ENCODE results near the gene UBAC2.

Gene UBAC2

DNA sequence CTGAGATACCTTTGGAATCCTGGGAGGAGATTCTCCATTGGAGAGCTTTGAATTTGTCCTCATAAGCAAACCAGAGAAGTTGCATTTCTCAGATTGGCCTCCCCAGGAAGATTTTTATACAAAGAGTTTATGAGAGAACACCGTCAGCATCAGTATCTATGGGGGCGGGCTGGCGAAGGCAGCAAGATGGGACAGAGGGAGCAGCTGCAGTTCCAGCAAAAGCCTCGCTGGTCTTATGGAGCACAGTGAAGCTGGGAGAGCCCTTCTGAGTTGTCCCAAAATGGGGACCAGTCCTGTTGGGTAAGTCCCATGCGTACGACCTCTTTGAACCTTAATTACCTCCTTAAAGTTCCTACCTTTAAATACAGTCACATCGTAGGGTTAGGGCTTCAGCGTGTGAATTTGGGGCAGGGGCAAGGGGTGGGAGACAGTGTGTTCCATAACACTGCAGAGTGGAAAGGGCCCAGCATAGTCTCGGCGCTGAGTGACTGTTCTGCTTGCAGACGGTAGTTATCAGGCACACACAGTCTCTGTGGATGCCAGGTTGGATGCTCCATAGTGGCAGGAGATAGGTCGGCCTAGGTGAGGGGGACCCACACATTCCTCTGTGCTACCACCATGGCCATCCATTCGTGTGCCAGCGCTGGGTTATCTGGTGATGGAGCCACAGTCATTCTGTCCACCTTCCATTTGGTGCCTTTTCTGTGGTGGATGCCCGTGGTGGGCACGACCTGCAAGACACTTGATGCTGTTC, 141.5 kb downstream of the UBAC2 start:
- DNase-seq (ENCODE audit: low read depth): no peak

DNA sequence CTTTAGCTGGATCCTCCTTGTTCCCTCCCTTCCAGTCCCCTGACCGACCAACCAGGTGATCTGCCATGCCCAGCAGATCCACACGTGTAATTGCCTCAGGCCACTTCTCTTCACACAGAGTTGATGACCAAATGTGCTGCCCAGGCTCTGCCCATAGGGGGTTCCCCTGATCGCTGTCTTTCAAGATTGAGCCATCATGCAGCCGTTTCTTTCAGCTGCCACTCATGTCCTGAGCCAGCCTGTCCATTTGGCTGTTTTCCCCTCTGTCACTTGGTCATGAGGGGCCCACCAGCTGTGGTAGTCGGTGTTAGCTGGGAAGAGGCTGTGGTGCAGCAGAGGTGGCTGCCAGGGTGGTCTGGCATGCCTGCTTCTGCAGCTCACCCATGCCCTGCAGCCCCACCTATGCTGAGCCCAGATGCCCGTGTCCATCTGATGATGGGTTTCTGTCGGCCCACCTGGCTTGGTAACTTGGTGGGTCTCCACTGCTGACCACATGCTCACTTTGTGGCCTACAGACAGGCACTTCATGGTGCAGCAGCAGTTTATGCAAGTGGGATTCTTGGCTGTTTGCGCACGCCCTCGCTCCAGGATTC, 142.2 kb downstream of the UBAC2 start:
- no peak for DNase-seq (ENCODE audit: low read depth)

DNA sequence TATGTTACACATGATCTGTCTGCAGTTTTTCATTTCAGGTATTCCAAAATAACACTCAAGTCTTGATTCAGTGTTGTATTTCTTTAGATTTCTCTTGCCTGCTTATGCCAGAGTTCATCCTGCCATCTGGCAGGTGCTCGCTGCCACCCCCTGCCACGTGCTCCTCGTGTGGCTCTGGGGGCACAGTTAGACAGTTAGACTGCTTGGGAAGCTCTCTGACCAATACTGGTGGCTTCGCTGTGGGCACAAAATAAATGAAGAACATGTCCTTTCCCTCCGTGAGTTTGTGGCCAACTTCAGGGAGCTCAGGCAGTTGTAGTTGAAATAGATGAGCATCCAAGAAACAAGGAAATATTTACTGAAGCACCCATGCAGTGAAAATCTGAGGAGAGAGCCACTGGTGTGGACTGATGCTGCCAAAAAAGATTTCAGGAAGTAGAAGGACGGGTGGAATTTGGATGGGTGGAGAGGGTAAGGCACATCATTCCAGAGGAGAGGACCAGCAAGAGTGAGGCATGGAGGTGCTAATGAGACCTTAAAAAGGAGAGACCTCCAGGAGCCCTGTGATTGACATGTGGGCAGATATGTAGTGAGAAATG, 144.1 kb downstream of the UBAC2 start:
- DNase-seq (ENCODE audit: low read depth): no peak

DNA sequence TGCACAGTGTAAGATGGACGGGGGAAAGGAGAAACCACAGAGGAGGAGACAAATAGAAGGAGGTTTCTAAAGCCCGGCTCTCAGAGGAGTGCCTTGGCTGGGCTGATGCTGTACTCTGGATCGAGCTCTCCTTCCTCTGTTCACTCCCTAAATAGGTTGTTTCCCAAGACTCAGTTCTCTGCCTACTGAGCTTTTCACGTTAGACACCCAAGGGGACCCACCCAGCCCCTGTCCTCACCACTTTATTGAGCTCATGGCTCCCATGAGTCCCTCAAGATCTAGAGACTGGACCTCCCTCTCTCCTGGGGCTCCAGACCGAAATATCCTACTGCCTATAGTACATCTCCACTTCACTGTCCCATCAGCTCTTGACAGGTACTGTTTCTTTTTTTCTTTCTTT, 144.7 kb downstream of the UBAC2 start:
- DNase-seq (ENCODE audit: low read depth): no peak

DNA sequence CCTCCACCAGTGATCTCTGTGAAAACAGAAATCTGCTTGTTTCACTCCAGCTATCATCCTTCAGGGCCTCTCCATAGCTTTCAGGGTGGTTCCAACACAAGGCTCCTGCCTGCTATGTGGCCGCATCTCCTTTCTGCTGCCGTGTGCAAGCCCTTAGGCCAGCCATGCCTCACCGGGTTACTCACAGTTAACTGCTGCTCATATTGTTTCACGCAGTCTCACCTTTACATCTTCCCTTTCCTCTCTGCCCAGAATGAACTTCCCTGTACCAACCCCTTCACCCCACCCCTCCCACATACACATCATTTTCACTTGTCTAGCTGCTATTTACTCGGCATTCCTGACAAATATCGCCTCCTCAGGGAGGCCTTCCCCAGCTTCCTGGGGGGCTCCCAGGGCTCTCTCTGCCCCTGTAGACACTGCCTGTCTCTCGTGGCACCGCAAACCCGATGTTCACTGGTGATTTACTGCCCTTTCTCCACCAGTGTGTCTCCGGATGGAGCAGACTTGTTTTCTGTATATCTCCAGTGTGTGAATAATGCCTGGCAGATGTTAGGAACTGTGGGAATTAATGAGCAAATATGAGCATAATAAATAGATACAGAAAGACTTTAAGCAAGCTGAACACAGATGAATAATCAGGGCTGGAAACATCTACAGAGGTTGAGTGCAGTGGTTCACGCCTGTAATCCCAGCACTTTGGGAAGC, 145.8 kb downstream of the UBAC2 start:
- DNase-seq (ENCODE audit: low read depth): no peak

DNA sequence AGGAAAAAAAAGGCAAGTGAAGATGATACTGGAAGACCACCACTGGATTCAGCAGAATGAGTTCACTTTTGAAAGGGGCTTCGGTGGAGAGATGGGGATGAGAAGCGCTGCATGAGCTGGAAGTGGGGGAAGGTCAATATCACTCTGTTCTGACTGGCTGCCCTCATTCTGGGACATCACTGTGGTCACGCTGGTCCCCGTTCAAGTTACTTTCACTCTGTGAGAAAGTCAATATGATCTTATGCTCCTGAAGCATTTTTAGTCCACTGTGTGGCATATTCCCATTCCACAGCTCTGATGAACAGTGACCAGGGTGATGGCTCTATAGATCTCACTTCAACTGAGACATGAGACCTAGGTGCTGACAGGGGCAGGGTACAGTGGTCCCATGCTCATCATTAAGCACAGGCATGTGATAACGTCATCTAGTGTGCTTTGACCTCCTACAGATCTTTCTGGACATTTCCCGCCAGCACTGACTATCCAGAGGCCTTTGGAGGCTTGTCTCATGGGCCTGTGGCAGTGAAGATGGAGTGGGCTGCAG, 146.8 kb downstream of the UBAC2 start:
- no peak for DNase-seq (ENCODE audit: low read depth)

DNA sequence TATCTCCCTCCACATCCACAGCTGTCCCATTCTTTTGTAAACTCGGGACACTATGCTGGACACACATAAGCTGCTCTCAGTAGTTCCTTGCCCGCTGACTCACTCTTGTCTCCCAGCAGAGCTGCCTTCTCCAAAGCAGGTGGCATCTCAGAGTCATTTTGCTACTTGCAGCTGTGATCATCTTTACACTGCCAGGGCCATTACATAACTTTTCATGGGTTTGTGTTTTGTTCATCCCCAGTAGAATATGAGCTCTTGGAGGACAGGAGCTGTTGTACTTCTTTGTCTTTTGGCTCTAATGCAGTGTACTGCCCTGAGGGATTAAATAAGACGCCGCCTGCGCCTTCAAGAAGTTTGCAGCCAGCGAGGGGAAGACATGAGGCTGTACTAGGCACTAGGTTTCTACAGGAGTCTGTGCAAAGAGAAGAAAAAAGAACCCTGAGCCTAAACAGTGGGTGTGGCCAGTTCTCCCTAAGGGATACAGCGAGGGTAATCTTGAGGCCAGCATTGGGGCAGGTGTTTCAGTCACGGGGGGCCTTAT, 147.3 kb downstream of the UBAC2 start:
- no peak for DNase-seq (ENCODE audit: low read depth)

DNA sequence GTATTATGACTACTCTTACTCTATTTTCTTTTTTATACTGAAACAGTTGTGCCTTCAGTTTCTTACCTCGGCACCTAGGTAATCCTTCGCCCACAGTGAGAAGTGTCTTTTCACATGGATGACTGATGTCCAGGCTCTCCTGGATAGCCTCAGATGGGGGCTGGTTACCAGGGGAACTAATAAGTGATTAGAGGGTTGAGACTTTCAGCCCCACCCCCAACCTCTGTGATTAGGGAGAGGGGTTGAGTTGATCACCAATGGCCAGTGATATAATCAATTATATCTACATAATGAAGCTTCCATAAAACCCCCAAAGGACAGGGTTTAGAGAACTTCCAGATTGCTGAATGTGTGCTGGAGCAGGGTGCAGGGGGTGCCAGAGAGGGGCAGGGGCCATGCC, 149.5 kb downstream of the UBAC2 start:
- DNase-seq (ENCODE audit: low read depth): no peak

DNA sequence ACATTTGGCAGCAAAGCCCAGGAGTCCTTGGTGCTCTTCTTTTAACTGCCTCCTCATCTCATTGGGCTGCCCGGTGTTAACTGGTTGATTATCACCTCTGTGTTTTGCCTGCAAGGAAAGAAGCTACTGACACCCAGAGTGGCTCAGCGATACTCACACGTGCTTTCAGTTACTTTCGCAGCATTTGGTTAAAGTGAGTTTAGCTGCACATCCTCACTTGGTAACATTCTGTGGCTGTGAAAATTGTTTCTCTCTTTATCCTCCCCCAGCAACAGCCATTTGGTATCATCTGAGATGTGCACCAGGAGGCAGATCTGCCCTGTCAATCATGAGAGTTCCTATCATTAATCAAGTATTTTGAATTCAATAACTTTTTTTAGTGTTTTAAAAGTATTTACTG, 151.1 kb downstream of the UBAC2 start:
- no peak for DNase-seq (ENCODE audit: low read depth)

DNA sequence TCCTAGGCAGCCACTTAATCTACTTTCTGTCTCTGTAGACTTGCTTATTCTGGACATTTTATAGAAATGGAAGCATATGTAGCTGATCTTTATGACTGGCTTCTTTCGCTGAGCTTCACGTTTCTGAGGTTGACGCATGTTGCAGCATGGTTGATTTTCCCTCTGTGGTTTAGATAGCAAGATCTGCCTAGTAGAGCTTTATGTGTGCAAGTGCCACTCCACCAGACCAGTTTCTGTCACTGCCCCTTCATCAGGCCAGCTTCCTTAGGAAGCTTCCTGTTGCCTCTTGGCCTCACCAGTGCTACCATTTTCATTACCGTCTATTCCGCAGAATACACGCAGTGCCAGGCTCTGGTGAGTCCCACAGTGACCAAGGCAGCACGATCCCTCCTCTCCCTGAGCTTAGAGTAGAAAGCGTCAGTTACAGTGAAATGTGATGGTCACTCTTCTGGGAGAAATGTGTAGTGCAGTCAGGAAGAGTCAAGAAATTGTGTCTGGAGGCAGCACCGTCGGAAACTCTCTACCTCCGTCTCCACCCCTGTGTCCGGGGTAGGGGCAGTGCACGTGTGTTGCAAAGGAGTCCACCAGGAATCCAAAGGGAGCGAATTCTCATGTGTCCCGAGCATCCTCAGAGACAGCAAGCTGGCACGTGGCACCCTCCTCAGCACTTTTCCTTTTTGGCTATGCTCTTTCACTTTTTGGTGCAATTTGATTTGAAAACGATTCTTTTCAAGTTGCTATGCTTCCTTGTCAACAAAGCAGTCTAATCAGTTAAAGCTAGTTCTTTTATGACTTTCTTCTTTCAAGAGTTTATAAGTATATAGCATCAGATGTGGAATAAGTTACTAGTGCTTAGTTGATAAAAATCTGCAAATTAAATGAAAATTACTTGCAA, 151.9 kb downstream of the UBAC2 start:
- DNase-seq (ENCODE audit: low read depth): no peak

DNA sequence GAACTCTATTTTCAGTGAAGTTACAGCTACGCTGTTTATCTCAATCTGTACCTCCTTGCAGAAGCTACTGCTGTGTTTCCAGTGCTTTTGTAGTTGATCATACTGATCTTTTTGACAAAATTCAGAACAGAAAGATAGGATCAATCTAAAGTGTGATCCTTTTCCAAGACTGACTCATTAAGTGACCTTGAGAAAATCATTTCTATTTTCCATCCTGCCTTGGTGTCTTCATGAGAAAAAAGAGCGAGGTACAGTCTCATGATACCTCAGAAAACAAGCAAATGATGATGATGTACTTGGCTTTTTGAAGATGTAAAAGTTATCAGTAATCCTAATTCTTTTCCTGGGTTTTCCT, 152.6 kb downstream of the UBAC2 start:
- DNase-seq (ENCODE audit: low read depth): no peak

DNA sequence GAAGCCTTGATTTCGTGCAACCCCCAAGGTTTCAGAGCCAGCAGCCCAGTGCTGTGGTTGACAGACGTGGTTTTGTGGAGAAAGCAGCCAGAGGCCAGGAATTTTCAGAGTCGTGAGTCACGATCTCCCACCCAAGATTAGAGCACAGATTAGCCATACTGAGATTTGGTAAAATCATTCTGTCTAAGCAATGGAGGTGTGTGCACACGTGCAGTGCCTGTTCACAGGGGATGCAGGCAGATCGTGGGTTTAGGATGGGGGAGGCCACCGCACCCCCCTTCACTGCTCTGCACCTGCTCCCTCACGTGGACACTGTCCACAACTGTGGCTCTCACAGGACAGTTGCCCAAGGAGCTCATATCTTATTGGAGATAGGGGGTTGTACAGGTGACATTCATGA, 153.2 kb downstream of the UBAC2 start:
- no peak for DNase-seq (ENCODE audit: low read depth)

DNA sequence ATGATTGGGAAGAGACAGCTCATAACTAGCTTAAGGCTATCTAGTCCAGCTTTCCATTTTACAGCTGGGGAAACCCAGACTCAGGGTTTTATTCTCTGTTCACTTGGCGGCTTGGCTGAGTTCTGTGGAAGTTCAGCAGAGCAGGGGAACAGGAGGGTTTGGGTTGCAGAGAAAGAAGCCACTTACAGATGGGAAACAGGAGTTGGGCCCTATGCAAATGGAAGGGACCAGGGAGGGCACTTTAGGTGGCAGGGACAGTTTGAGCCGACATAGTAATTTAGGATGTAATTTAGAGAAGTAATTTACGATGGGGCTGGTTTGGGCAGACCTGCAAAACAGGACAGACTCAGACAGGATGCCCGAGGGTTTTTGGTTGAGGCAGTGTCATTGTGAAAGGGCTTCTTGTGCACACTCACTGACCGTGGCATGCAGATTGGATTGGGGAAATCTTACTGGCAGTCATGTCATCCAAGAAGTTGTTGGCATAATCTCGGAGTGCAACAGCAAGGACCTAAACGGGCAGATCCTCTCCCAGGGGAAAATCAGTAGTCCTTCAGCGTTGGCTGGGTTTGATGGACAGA, 153.8 kb downstream of the UBAC2 start:
- DNase-seq (ENCODE audit: low read depth): no peak

DNA sequence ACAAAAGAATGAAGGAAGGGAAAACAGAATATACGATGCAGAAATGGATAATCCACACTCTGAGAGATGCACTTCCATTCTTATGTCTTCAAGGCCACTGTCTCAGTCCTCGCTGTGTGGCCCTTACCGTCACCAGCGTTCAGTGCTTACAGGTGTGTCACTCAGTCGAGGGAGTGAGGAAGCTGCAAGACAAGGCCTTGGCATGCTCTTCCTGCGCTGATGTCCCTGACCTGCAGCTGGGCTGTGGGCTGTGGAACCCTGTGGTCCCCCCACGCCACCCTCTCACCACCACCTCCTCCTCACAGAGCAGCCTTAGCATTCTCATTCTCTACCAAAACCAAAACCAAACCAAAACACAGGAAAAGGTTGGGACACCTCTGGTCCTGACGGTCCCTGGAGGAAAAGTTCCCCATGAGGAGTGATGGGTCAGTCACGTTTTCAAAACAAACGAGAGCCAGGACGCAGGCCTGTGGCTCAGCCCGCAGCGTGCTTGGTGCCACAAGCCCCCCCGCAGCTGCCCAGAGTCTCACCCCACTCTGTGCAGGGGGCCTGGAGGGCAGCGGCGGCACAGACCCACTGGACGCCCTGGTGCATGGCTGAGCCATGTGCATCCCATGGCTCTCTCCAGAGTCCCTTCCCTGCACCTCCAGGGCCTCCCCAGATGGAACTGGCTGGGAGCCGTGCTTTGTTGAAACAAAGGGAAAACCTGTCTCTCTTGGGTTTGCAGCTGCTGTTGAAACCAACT, 154.8 kb downstream of the UBAC2 start:
- DNase-seq (ENCODE audit: low read depth): no peak

DNA sequence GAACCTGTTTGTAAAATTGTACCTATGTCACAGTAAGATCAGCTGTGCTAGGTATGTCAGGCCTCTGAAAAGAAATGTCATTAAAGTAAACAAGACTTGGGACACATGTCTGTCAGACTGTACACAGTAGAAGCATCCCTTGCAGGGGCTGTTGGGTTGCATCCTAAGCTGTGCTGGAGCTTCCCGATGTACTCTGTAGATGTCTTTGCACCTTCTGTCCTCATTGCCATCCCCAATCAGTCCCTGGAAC, 155.3 kb downstream of the UBAC2 start:
- DNase-seq (ENCODE audit: low read depth): no peak

DNA sequence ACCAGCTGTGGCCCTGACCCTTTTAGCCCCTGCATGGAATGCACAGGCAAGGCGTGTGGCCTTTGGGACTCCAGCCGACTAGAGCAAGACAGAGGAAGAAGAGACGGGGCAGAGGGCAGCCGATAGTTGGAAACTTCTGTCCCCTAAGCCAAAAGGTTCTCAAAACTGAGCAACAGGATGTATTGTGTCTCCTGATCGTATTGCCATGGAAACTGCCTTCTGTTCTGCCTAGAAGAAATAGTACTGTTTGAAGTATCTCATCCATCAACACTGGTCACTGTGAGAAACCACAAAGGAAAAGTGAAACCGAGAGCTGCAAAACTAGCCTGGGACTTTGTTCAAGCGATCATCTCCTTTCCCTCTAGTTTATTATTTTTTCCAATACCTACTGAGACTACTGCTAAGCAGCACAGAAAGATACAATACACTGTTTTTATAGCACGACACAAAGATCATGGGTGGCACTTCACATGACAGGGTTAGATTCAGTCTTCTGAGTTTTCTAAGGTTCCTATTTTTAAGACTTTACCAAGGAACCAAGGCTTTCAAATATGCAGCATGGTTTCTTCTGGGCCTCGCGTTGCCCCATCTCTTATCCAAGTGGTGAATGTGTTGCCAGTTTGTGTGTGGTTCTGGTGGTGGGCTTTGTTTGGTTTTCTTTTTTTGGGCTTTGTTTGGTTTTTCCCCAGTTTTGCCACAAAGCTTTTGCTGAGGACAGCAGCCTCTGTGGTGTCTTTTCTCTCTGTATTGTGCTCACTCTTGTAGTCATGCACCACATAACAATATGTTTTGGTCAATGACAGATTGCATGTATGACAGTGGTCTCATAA, 155.8 kb downstream of the UBAC2 start:
- no peak for DNase-seq (ENCODE audit: low read depth)

DNA sequence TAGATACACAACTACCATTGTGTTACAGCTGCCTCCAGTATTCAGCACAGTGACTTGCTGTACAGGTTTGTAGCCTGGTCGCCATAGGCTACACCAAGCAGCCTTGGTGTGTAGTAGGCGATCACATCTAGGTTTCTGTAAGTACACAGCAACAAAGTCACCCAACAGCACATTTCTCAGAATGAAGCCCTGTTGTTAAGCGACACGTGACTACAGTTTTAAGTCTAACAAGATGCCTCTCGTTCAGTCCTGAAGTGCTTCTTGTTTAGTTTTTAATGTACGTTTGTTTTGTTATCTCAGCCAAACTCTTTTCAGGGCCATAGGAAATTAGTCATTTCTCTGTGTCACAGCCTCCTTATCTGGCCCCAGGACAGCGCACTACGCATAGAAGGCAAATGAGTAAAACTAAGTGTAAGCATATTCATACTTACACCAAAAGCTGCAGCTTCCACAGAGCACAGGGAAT, 156.5 kb downstream of the UBAC2 start:
- DNase-seq (ENCODE audit: low read depth): no peak

DNA sequence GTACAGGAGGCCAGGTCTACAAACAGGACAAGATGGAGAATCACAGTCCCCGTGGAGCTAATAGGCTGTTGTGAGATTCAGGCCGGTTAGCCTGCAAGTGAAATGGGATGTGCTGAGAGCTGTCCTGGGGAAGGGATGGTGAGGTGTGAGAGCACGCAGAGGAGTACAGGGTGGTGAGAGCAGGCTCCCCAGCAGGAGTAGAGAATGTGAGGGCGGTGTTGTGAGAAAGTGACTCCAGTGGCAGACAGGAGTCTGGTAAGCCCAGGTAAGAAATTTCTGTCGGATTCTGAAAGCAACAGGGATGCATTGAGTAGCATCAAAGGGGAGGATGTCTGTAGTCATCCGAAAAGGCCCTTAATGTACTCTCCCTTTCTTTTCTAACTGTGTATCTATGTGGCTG, 157.3 kb downstream of the UBAC2 start:
- DNase-seq (ENCODE audit: low read depth): no peak

DNA sequence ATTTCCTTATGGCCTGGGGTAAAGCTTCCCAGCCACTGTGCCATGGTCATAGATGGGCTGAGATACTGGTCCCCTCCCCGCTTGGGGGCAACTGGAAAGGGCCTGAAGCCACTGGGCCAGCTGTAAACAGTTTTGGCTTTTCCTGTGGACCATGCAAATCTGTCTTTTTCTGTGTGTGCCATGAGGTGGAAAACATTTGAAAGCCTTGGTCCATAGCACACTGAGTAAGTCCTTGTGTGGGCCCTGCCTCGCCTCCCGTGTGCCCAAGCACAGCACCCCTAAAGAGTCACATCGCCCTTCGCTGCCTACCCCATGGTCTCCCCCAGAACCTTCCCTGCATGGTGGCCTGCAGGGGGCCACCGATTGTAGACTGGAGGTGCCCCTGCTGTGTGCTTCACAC, 158.9 kb downstream of the UBAC2 start:
- DNase-seq (ENCODE audit: low read depth): no peak

DNA sequence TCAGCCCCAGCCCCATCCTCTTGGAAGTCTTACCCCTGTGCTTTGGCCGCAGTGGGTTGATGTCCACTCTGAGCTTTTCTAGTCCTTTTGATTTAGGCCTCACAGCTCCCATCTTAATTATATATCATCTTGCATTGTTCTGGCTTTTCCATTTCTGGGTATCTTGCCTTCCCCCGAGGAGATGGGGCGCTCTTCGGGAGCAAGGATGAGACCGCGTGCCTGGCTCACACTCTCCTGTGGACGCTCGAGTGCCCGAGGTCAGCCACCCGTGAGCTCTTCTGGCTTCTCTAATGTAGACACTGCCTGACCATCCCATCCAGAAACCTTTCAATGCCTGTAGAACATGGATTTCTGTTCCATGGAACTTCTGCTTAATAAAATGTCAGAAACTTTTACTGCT, 160.0 kb downstream of the UBAC2 start:
- DNase-seq (ENCODE audit: low read depth): no peak

Measured in stimulated activated CD8-positive, alpha-beta memory T cell treated with anti-CD3 and anti-CD28 coated beads, Interleukin-12 subunit alpha, Interleukin-12 subunit beta, amount 100 ng/mL, for 4 hours (primary cell).